Activated naive CD4-positive, alpha-beta T cell treated with anti-CD3 and anti-CD28 coated beads, Interleukin-2, amount 50 U/mL, for 24 hours (primary cell): ENCODE data around the gene TRIM44.
A peak's percentile ranks its signal among the peaks of the same experiment; 100 is the strongest.
"Not testable (repeated sequence)": the region's sequence is repeated elsewhere in the genome, so short reads cannot be mapped to it uniquely, and the experiment has no call there.

ENCODE experiments used
- H3K27ac Mint-ChIP-seq: one replicate; pipeline ENCODE4 v1.8.0; 2021; ENCODE audit warnings: mild to moderate bottlenecking, mixed read lengths
- H3K27me3 Mint-ChIP-seq: one replicate; pipeline ENCODE4 v1.8.0; 2021; ENCODE audit warnings: mixed read lengths
- H3K36me3 Mint-ChIP-seq: one replicate; pipeline ENCODE4 v1.8.0; 2021; ENCODE audit warnings: mixed read lengths
- H3K4me1 Mint-ChIP-seq: one replicate; pipeline ENCODE4 v1.8.0; 2021; ENCODE audit warnings: mixed read lengths
- H3K4me3 Mint-ChIP-seq: one replicate; pipeline ENCODE4 v1.8.0; 2021; ENCODE audit warnings: mild to moderate bottlenecking, mixed read lengths
- H3K9me3 Mint-ChIP-seq: one replicate; pipeline ENCODE4 v1.8.0; 2021; ENCODE audit warnings: mixed read lengths

Gene TRIM44

DNA sequence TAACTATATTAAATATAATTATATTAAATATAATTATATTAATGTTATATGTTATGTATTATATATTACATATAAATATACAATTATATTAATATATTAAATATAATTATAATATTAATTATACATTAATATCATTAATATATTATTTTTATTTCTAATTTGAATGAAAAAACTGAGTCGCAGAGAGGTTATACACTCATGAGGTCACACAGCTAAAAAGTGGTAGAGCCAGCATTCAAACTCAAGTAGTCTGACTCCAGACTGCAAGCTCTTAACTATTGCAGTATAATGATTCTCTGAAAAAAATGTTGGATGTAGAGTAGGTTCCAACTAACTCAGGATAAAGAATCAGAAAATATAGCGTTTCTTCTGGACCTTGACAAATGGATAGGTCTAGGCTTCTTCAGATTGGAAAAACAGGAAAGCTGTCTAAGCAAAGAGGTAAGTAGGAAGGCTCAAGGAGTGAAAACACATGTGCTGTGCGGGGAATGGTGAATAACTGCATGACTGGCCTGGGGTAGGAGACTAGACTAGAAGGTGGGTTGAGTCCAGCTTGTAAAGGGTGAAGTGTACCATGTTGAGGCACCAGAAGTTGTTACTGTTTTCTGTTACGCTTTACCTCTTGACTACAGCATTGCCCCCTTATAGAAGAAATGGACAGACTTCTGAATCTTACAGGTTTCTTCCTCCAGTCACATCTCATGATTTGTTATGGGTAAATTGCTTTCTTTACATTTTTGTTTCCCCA is 80.3 kb downstream of the TRIM44 start:
- H3K36me3 Mint-ChIP-seq = peaks cover 29% of the 10 kb centered on the region
- H3K27ac Mint-ChIP-seq = no peak overlapping the region

DNA sequence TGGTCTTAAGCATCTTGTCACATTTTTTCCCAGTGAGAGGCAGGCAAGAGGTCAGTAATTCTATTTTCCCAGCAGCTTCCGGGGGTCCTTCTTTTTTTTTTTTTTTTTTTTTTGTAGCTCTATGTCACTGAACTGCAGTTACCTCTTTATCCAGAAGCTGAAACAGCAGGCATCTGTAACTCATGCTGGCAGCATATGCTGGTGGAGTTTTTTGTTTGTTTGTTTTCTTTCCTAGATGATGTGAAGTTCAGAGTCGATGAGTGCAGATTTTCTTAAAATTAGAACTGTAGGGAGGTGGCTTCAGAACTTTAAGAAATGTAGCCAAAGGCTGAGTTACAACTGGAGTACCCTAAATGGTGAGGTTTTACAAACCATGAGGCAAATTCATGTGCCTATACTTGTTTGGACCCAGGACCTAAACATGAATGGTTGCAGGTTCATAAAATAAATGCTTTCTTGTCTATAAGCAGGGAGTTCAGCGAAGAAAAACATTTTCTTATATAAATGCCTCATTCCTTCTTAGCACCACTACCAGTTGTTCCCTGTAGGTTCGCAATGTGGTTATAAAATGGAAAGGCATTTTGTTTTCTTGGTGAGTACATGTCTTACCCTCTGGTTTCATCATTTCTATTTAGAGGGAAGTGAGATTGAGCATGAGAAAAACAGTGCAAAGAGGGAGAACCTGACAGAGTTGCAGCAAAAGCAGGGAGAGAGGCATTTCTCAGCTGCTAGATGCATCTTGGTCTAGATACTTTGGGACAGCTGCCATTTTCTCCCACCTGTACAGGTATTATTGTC is 84.0 kb downstream of the TRIM44 start:
- Mint-ChIP-seq H3K4me3 (no peak overlapping the region), H3K27ac (no peak overlapping the region), H3K4me1 (peaks cover 22% of the 10 kb centered on the region), H3K9me3 (no peaks in the 10 kb centered on the region), H3K27me3 (no peaks in the 10 kb centered on the region), H3K36me3 (peaks cover 24% of the 10 kb centered on the region)

More for the DNA sequence above, 80.3 kb downstream of the TRIM44 start:
- Mint-ChIP-seq H3K9me3 (no peaks in the 10 kb centered on the region), H3K27me3 (no peaks in the 10 kb centered on the region), H3K4me3 (no peak overlapping the region), H3K4me1 (peaks cover 54% of the 10 kb centered on the region)

DNA sequence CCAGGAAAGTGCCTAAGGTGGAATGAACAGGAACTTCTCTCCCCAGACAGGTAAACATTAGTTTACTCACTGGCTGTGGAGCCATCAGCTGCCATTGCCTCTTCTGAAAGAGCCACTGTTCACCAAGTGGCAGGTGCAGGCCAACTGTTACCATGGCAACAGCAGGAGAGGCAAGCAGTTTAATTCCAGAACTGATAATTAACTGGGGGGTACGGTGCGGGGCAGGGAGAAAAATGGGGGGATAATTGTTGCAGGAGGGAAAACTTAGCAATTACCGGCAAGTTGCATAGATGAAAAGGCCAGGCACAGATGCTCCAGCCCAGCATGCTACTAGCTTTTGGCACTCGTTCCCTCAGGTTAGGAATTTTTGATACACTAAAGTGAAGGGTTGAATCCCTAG is 85.1 kb downstream of the TRIM44 start:
- no peak overlapping the region for H3K4me3 Mint-ChIP-seq
- H3K4me1 Mint-ChIP-seq = peaks cover 22% of the 10 kb centered on the region
- H3K27ac Mint-ChIP-seq = no peak overlapping the region
- no peaks in the 10 kb centered on the region for H3K27me3 Mint-ChIP-seq
- H3K9me3 Mint-ChIP-seq = no peaks in the 10 kb centered on the region
- peaks cover 27% of the 10 kb centered on the region for H3K36me3 Mint-ChIP-seq

GRCh38 chr11:35748644-35749043 is 86.1 kb downstream of the TRIM44 start:
- Mint-ChIP-seq H3K27ac (no peak overlapping the region), H3K36me3 (peaks cover 25% of the 10 kb centered on the region), H3K4me1 (peaks cover 22% of the 10 kb centered on the region), H3K9me3 (no peaks in the 10 kb centered on the region), H3K4me3 (no peak overlapping the region), H3K27me3 (no peaks in the 10 kb centered on the region)

- Mint-ChIP-seq H3K9me3 (no peaks in the 10 kb centered on the region), H3K27ac (no peak overlapping the region), H3K4me3 (no peak overlapping the region), H3K27me3 (no peaks in the 10 kb centered on the region), H3K36me3 (peaks cover 18% of the 10 kb centered on the region), H3K4me1 (peaks cover 15% of the 10 kb centered on the region)
These were observed 87.7 kb downstream of the TRIM44 start for GRCh38 chr11:35750315-35750714.

- Mint-ChIP-seq H3K9me3 (no peaks in the 10 kb centered on the region), H3K4me3 (no peak overlapping the region), H3K36me3 (peaks cover 15% of the 10 kb centered on the region), H3K27ac (no peak overlapping the region), H3K27me3 (no peaks in the 10 kb centered on the region), H3K4me1 (peaks cover 11% of the 10 kb centered on the region)
These were observed 88.5 kb downstream of the TRIM44 start for GRCh38 chr11:35750981-35751663.

DNA sequence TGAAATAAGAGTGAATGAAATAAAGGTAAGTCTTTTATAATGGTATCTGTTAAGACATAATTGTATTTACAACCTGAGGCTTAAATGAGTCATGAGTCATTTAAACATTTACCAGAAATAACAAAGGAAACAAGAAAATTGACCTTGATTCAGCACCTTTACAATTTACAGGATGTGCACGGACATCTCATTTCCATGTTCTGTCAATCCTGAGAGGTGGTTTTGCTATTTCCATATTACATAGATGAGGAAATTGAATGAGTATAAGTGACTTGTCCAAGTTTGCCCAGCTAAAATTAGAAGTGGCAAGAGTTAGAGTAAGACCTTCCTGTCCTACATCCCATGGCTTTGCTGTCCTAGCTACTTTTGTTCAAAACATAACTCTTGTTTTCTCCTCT is 89.1 kb downstream of the TRIM44 start:
- H3K9me3 Mint-ChIP-seq = no peaks in the 10 kb centered on the region
- no peaks in the 10 kb centered on the region for H3K27me3 Mint-ChIP-seq
- peaks cover 12% of the 10 kb centered on the region for H3K36me3 Mint-ChIP-seq
- no peak overlapping the region for H3K27ac Mint-ChIP-seq
- no peak overlapping the region for H3K4me3 Mint-ChIP-seq
- peaks cover 8% of the 10 kb centered on the region for H3K4me1 Mint-ChIP-seq

DNA sequence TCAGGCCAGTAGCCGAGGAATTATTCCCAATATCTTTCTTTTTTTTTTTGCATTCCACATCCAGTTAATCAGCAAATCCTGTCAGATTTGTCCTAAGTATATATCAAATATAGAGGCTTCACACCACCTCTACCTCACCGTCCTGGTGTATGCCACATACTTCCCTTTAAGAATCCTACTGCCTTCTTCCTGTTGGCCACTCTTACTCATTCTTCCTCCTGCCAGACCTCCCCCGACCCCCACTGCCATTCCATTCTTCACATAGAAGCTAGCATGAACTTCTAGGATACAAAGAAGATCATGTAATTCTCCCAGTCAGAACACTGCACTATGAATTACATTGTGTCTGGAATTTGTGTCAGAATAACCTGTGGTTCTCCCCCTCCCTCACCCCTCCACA is 89.5 kb downstream of the TRIM44 start:
- Mint-ChIP-seq H3K27ac (no peak overlapping the region), H3K27me3 (no peaks in the 10 kb centered on the region), H3K4me1 (peaks cover 6% of the 10 kb centered on the region), H3K4me3 (no peak overlapping the region), H3K36me3 (peaks cover 14% of the 10 kb centered on the region), H3K9me3 (no peaks in the 10 kb centered on the region)

- Mint-ChIP-seq H3K36me3 (peaks cover 27% of the 10 kb centered on the region), H3K4me1 (peaks cover 18% of the 10 kb centered on the region)
- H3K27me3 Mint-ChIP-seq, H3K4me3 Mint-ChIP-seq, H3K27ac Mint-ChIP-seq, H3K9me3 Mint-ChIP-seq: not testable (repeated sequence)
These were observed 91.0 kb downstream of the TRIM44 start for GRCh38 chr11:35753573-35753972.

DNA sequence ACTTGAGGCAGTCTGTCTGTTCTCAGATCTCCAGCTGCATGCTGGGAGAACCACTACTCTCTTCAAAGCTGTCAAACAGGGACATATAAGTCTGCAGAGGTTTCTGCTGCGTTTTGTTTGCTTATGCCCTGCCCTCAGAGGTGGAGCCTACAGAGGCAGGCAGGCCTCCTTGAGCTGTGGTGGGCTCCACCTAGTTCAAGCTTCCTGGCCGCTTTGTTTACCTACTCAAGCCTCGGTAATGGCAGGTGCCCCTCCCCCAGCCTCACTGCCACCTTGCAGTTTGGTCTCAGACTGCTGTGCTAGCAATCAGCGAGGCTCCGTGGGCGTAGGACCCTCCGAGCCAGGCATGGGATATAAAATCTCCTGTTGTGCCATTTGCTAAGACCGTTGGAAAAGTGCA is 97.4 kb downstream of the TRIM44 start:
- Mint-ChIP-seq H3K36me3 (peaks cover 33% of the 10 kb centered on the region), H3K4me1 (peaks cover 71% of the 10 kb centered on the region)
- not testable (repeated sequence) for H3K27ac Mint-ChIP-seq, H3K9me3 Mint-ChIP-seq, H3K27me3 Mint-ChIP-seq, H3K4me3 Mint-ChIP-seq

DNA sequence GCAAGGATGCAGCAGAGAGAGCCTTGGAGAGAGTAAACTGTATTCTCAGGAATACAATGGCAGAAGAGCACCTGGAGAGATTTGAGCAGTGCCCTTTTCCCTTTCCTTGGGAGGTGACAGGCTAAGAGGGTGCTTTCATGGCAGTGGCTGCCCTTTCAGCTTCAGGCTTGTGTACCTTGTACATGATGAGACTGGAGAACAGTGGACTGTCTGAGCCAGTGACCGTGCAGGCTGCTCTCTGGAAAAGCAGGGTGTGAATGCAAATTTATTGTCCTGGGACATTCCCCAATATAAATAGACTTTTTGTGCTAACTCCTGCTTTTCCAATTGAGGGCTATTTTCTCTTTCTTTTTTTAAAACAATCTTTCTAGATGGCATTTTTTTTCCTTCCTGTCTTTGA is 99.3 kb downstream of the TRIM44 start:
- H3K27me3 Mint-ChIP-seq = no peaks in the 10 kb centered on the region
- H3K4me3 Mint-ChIP-seq = no peak overlapping the region
- H3K9me3 Mint-ChIP-seq = no peaks in the 10 kb centered on the region
- H3K27ac Mint-ChIP-seq = no peak overlapping the region
- peaks cover 83% of the 10 kb centered on the region for H3K4me1 Mint-ChIP-seq
- H3K36me3 Mint-ChIP-seq = peaks cover 40% of the 10 kb centered on the region

DNA sequence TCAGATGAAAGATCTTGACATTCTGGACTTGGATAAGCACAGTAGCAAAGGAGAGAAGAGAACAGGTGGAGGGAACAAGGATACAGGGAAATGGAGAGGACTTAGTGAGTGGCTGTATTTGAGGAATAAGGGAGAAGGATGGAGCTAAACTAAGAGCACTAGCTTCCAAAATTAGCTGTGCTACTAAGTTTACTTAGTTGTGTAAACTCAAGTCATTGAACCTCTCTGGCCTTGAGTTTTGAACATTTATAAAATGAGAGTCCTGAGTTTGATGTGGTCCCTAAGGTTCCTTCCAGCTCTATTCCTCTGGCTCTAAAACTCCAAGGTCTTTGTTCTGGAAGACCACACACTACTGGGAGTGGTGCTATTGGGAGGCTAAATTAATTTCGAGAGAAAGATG is 100.7 kb downstream of the TRIM44 start:
- Mint-ChIP-seq H3K36me3 (peaks cover 27% of the 10 kb centered on the region), H3K27ac (no peak overlapping the region), H3K4me1 (peaks cover 74% of the 10 kb centered on the region), H3K4me3 (no peak overlapping the region), H3K9me3 (no peaks in the 10 kb centered on the region), H3K27me3 (no peaks in the 10 kb centered on the region)

GRCh38 chr11:35763765-35764164 is 101.2 kb downstream of the TRIM44 start:
- no peak overlapping the region for H3K4me3 Mint-ChIP-seq

DNA sequence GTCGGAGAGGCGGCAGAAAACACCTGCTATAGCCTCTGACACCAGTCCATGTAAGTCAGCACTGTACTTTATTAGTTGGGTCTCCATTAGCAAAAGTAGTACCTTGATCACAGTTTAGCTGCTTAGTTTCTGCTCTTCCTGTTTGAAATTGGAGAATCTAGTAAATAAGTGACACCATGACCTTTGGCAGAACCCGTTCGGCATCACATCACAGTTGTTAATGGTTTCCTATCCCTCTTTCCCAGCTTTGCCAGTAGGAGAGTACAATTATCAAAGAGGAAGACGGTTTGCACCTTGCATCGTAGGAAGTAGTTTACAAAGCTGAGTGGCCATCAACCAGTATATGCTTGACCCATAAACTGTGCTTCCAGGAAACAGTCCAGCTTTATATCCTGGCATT is 101.8 kb downstream of the TRIM44 start:
- H3K27me3 Mint-ChIP-seq = no peaks in the 10 kb centered on the region
- no peak overlapping the region for H3K27ac Mint-ChIP-seq
- H3K4me1 Mint-ChIP-seq = peaks cover 63% of the 10 kb centered on the region
- H3K9me3 Mint-ChIP-seq = peaks cover 4% of the 10 kb centered on the region
- no peak overlapping the region for H3K4me3 Mint-ChIP-seq
- H3K36me3 Mint-ChIP-seq = peaks cover 29% of the 10 kb centered on the region

More at GRCh38 chr11:35763765-35764164, 101.2 kb downstream of the TRIM44 start:
- Mint-ChIP-seq H3K27ac (peak overlapping the region; percentile 15), H3K9me3 (no peaks in the 10 kb centered on the region), H3K4me1 (peaks cover 69% of the 10 kb centered on the region), H3K36me3 (peaks cover 27% of the 10 kb centered on the region), H3K27me3 (no peaks in the 10 kb centered on the region)

DNA sequence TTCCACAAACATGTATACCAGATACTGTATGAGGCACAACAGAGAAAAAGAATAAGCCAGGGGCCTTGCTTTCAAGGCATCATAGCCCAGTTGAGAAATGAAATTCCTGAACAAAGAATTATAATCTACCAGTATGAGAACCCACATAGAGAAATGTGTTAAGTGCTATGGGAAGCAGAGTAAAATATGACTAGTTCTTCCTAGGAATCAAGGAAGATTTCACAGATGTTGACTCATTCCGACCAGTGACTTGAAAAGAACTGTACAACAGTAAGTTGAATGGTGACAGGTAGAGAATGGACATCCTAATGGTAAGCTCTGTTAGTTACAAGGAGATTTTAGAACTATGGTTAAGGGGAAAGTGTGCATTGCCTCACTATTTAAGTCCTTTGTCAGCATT is 102.6 kb downstream of the TRIM44 start:
- peaks cover 32% of the 10 kb centered on the region for H3K36me3 Mint-ChIP-seq
- H3K27ac Mint-ChIP-seq = no peak overlapping the region
- peaks cover 56% of the 10 kb centered on the region for H3K4me1 Mint-ChIP-seq
- H3K4me3 Mint-ChIP-seq = no peak overlapping the region
- H3K27me3 Mint-ChIP-seq = no peaks in the 10 kb centered on the region
- peaks cover 4% of the 10 kb centered on the region for H3K9me3 Mint-ChIP-seq

- H3K36me3 Mint-ChIP-seq = peaks cover 37% of the 10 kb centered on the region
- peaks cover 49% of the 10 kb centered on the region for H3K4me1 Mint-ChIP-seq
- peaks cover 4% of the 10 kb centered on the region for H3K9me3 Mint-ChIP-seq
- no peak overlapping the region for H3K4me3 Mint-ChIP-seq
- no peaks in the 10 kb centered on the region for H3K27me3 Mint-ChIP-seq
- H3K27ac Mint-ChIP-seq = no peak overlapping the region
These were observed 104.1 kb downstream of the TRIM44 start for GRCh38 chr11:35766651-35767050.
